Endothelial cell of umbilical vein (primary cell): ENCODE measurements around the gene FBLN2. TPM values are rescaled to one million over a fixed set of nuclear protein-coding genes. Genes with fewer than 3 reads are reported as not detected.

Source experiments
- BruUV-seq: library from RNA; stranded (reverse); fragments of 400-500 nt; replicated peaks from 2 replicates; lab custom pipeline; 2021; lab: Mats Ljungman, UMichigan
- CTCF ChIA-PET: fragments of 300-600, 350-600 bp; sonication (Branson Sonifier 250); formaldehyde crosslinking; loops from one replicate; lab custom pipeline; 2021; ENCODE audit warnings: antibody characterized with exemption, inconsistent platforms; lab: Charles Lee
- POLR2A ChIA-PET: fragments of 300-600, 350-600 bp; sonication (Branson Sonifier 250); formaldehyde crosslinking; loops from one replicate; lab custom pipeline; 2021; ENCODE audit warnings: antibody characterized with exemption, inconsistent platforms; lab: Charles Lee
- DNase-seq: peaks from one replicate; pipeline ENCODE4 v3.0.0-alpha.2; 2011; ENCODE audit warnings: low read depth, low spot score
- FAIRE-seq: peaks from 2 replicates; lab custom pipeline; 2011; peaks lifted over from hg19 to GRCh38; lab: Jason Lieb, UNC
- H2AFZ ChIP-seq: 2 replicates; pipeline ENCODE4 v1.6.0; 2012; ENCODE audit warnings: low read depth, low read length, control low read depth, inconsistent platforms
- H3K27ac ChIP-seq: 2 replicates; pipeline ENCODE4 v1.5.1; 2011; ENCODE audit warnings: low read depth, mild to moderate bottlenecking, control low read depth, low read length, moderate library complexity; ENCODE audit not compliant: insufficient read depth
- H3K27me3 ChIP-seq, 2 experiments: 2 replicates each; pipeline versions ENCODE4 v1.6.0 to v1.6.1; 2011; ENCODE audit warnings: low read length in 2 of 2, mixed read lengths in 1 of 2; ENCODE audit not compliant: control insufficient read depth in 2 of 2, insufficient read depth in 2 of 2
- H3K36me3 ChIP-seq, 2 experiments: 2 replicates in 1 of 2; 3 replicates in 1 of 2; pipeline ENCODE4 v1.5.1; 2011; ENCODE audit warnings: low read length in 2 of 2, mild to moderate bottlenecking in 1 of 2, moderate library complexity in 1 of 2; ENCODE audit not compliant: control insufficient read depth in 2 of 2, insufficient read depth in 2 of 2; ENCODE audit errors: extremely low read depth in 1 of 2
- H3K4me1 ChIP-seq: 3 replicates; pipeline ENCODE4 v1.5.1; 2011; ENCODE audit warnings: mild to moderate bottlenecking, low read length; ENCODE audit not compliant: control insufficient read depth, insufficient read depth; ENCODE audit errors: extremely low read depth
- H3K4me2 ChIP-seq: 2 replicates; pipeline ENCODE4 v1.6.1; 2011; ENCODE audit warnings: low read length, control low read depth, mixed read lengths; ENCODE audit not compliant: insufficient read depth
- H3K4me3 ChIP-seq, 3 experiments: fragments of 200-600 bp in 1 of 3; sonication (generic), shearing (Covaris generic) in 1 of 3; replicated peaks in 1 of 3; 2 replicates each; pipeline ENCODE4 v1.5.1; 2011 to 2016; ENCODE audit warnings: control low read depth in 3 of 3, low read length in 3 of 3, mild to moderate bottlenecking in 2 of 3, inconsistent platforms in 1 of 3, low read depth in 1 of 3, moderate library complexity in 1 of 3; ENCODE audit not compliant: insufficient read depth in 1 of 3
- H3K79me2 ChIP-seq: 2 replicates; pipeline ENCODE4 v1.6.0; 2012; ENCODE audit warnings: low read length, inconsistent platforms; ENCODE audit not compliant: control insufficient read depth, insufficient read depth
- H3K9ac ChIP-seq: replicated peaks from 2 replicates; pipeline ENCODE3; 2011; ENCODE audit warnings: low read length, control low read depth; ENCODE audit not compliant: insufficient read depth; ENCODE audit errors: extremely low read depth
- H3K9me1 ChIP-seq: replicated peaks from 3 replicates; pipeline ENCODE4 v1.6.0; 2011; ENCODE audit warnings: mild to moderate bottlenecking, low read length; ENCODE audit not compliant: control insufficient read depth, insufficient read depth; ENCODE audit errors: extremely low read depth
- H3K9me3 ChIP-seq: replicated peaks from 2 replicates; pipeline ENCODE4 v1.5.1; 2012; ENCODE audit warnings: low read length, inconsistent platforms; ENCODE audit not compliant: control insufficient read depth, insufficient read depth
- H4K20me1 ChIP-seq: replicated peaks from 2 replicates; pipeline ENCODE3; 2011; ENCODE audit warnings: mild to moderate bottlenecking, low read length; ENCODE audit not compliant: control insufficient read depth, insufficient read depth; ENCODE audit errors: extremely low read depth
- CTCF ChIP-seq, 2 donors: IDR thresholded peaks; 1 replicate in 1 of 2; 2 replicates in 1 of 2; pipeline ENCODE4 v1.5.1; 2011; ENCODE audit warnings: low read length in 2 of 2, mild to moderate bottlenecking in 2 of 2, moderate library complexity in 2 of 2, control low read depth in 1 of 2, inconsistent platforms in 1 of 2, low read depth in 1 of 2; ENCODE audit not compliant: insufficient read depth in 1 of 2; ENCODE audit errors: extremely low read depth in 1 of 2
- EZH2 ChIP-seq: IDR thresholded peaks from 2 replicates; pipeline ENCODE4 v1.6.1; 2012; ENCODE audit warnings: borderline replicate concordance, low read depth, mild to moderate bottlenecking, moderate library complexity, low read length, inconsistent platforms; ENCODE audit not compliant: severe bottlenecking
- FOS ChIP-seq: IDR thresholded peaks from 2 replicates; pipeline ENCODE4 v1.6.1; 2011; ENCODE audit warnings: mild to moderate bottlenecking, low read length, moderate library complexity, borderline replicate concordance; ENCODE audit not compliant: insufficient read depth
- GATA2 ChIP-seq: IDR thresholded peaks from 2 replicates; pipeline ENCODE4 v1.7.0; 2011; ENCODE audit warnings: low read depth, mild to moderate bottlenecking, moderate library complexity, mixed read lengths, low read length; ENCODE audit not compliant: insufficient read length, insufficient read depth
- JUN ChIP-seq: IDR thresholded peaks from 2 replicates; pipeline ENCODE4 v1.6.1; 2011; ENCODE audit warnings: borderline replicate concordance, low read depth; ENCODE audit not compliant: insufficient read length, insufficient read depth
- MAX ChIP-seq: IDR thresholded peaks from 2 replicates; pipeline ENCODE4 v1.6.1; 2011; ENCODE audit not compliant: insufficient read depth, insufficient read length
- MYC ChIP-seq: IDR thresholded peaks from one replicate; pipeline ENCODE4 v1.6.1; 2011; ENCODE audit warnings: mild to moderate bottlenecking, low read depth, low read length
- POLR2A ChIP-seq: IDR thresholded peaks from 2 replicates; pipeline ENCODE4 v1.6.1; 2012; ENCODE audit warnings: low read depth, mild to moderate bottlenecking, control low read depth, low read length
- POLR2AphosphoS5 ChIP-seq: IDR thresholded peaks from 2 replicates; pipeline ENCODE4 v1.6.1; 2012; ENCODE audit warnings: low read depth, mild to moderate bottlenecking, control low read depth, low read length, moderate library complexity; ENCODE audit not compliant: insufficient read depth
- dilution Hi-C: fragments of 300-500 bp; cut with MboI; formaldehyde crosslinking; loops from one replicate; pipeline ENCODE4 v1.15.0; 2019; ENCODE audit warnings: low sequenced_read_pairs; ENCODE audit not compliant: extremely low pct_ligation_motif_present
- intact Hi-C: fragments of 100-400 bp; cut with micrococcal nuclease; formaldehyde crosslinking; loops from one replicate; pipeline ENCODE4 v1.10.0; 2022
- polyA plus RNA-seq, 4 experiments: library from polyadenylated mRNA; depleted of rRNA in 3 of 4; stranded (reverse) in 3 of 4; unstranded in 1 of 4; fragments of >200 nt; gene quantifications; 2 replicates each; pipeline versions ENCODE4 v1.2.1 to v1.2.3, GENCODE V29; 2011 to 2012; ENCODE audit warnings: missing spikeins in 1 of 4
- total RNA-seq: library from RNA; stranded (reverse); gene quantifications from 2 replicates; pipeline ENCODE4 v1.2.3, GENCODE V29; 2021

The FBLN2 gene
- total and polyA plus RNA-seq, 2 donors (not counting 3 experiments of a cell fraction or from before 2014, with no cell fraction given): 1.4 to 1.9 TPM

- Histone ChIP-seq H3K27me3 (no peaks in the 10 kb centered on the region), H3K79me2 (no peaks in the 10 kb centered on the region), H2AFZ (no peak overlapping the region), H3K9me1 (no peaks in the 10 kb centered on the region), H3K4me3 (no peak overlapping the region), H3K27ac (no peak overlapping the region), H4K20me1 (no peaks in the 10 kb centered on the region), H3K9me3 (no peaks in the 10 kb centered on the region), H3K4me1 (no peaks in the 10 kb centered on the region), H3K36me3 (no peaks in the 10 kb centered on the region), H3K9ac (no peak overlapping the region), H3K4me2 (no peak overlapping the region)
- BruUV-seq: no TSS peak
- CTCF ChIA-PET: no interaction called here
- no peak for FAIRE-seq
- DNase-seq: no peak
- POLR2A ChIA-PET: no interaction called here
- dilution Hi-C loops (no loop called here), intact Hi-C loops (no loop called here)
- no peak for TF ChIP-seq MAX
- TF ChIP-seq JUN: no peak
- no peak for TF ChIP-seq GATA2
- TF ChIP-seq FOS: no peak
- TF ChIP-seq MYC: no peak
- TF ChIP-seq POLR2AphosphoS5: no peak
- TF ChIP-seq POLR2A: no peak
- TF ChIP-seq EZH2: no peak
- no peak for TF ChIP-seq CTCF (IDR thresholded peaks at IDR 0.05; ENCODE audit: extremely low read depth in 1 of 2, insufficient read depth in 1 of 2, low read depth in 1 of 2, low read length in 2 of 2)
Measured at GRCh38 chr3:13579063-13579462, 30.1 kb downstream of the FBLN2 start.
